ENCODE data around the gene TFPT. TPM values are rescaled to one million over a fixed set of nuclear protein-coding genes. Genes with fewer than 3 reads are reported as not detected.
A peak's percentile ranks its signal among the peaks of the same experiment; 100 is the strongest.
"Not testable (repeated sequence)": the region's sequence is repeated elsewhere in the genome, so short reads cannot be mapped to it uniquely, and the experiment has no call there.

The TFPT gene
- total RNA-seq, 1 experiment from 2014 or later: 31.1 TPM

DNA sequence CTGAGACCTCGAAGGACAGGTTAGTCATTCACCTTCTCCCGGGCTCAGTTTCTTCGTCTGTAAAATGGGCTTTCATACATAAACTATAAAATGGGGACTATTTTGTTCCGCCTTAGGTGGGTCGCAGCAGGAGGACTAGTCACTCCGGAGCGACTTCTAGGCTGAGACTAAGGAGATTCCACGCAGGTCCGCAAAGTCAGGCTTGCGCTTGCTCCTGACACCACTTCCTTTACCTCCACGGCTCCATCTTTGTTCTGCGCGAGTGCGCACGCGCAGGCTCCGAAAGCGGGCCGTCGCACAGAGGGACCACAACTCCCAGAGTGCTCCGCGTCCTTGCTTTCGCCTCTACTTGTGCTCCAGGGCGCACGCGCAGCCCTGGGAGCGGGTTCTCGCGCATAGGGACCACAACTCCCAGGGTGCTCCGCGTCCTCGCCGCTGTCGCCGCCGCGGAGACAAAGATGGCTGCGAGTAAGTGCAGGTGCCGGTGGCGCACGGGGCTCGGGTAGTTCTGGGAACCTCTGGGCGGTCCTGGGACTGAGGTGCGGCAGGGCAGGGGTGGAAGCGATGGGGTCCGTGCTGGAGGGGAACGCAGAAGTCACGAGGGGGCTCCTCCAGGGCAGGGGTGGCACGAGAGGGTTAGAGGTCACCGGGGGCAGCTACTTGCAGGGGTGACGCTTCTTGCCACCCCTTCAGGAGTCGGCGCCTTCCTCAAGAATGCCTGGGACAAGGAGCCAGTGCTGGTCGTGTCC, 12.9 kb downstream of the TFPT start, which contains the start of gene NDUFA3:
Gene NDUFA3 (plus strand): TSS at position 435 of the 749 bp plus-strand sequence. CDS start 24 bp downstream, at position 459.
- no peaks in the 10 kb centered on the region for H3K27me3 ChIP-seq (replicated peaks; ENCODE audit: insufficient read depth, low read depth, low read length, poor library complexity)
- CTCF ChIA-PET: no interaction called here
- H3K4me1 ChIP-seq (ENCODE audit: insufficient read depth, low read length, poor library complexity, severe bottlenecking): no peaks in the 10 kb centered on the region
- DNase-seq (ENCODE audit: low spot score): peak; percentile 99
- POLR2A ChIA-PET (ENCODE audit: low non-redundant PET): no interaction called here
- peaks cover 20% of the 10 kb centered on the region for H3K36me3 ChIP-seq (ENCODE audit: insufficient read depth, low read length, poor library complexity, severe bottlenecking)
- H3K27ac ChIP-seq (ENCODE audit: low read depth, low read length, poor library complexity, severe bottlenecking): peak within 1 kb of the TSS; percentile 77
- TF ChIP-seq, protein P1, sequence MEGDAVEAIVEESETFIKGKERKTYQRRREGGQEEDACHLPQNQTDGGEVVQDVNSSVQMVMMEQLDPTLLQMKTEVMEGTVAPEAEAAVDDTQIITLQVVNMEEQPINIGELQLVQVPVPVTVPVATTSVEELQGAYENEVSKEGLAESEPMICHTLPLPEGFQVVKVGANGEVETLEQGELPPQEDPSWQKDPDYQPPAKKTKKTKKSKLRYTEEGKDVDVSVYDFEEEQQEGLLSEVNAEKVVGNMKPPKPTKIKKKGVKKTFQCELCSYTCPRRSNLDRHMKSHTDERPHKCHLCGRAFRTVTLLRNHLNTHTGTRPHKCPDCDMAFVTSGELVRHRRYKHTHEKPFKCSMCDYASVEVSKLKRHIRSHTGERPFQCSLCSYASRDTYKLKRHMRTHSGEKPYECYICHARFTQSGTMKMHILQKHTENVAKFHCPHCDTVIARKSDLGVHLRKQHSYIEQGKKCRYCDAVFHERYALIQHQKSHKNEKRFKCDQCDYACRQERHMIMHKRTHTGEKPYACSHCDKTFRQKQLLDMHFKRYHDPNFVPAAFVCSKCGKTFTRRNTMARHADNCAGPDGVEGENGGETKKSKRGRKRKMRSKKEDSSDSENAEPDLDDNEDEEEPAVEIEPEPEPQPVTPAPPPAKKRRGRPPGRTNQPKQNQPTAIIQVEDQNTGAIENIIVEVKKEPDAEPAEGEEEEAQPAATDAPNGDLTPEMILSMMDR (conservative IDR thresholded peaks at IDR 0.05; ENCODE audit: low read depth, low read length): no peak
- TF ChIP-seq EZH2 (IDR thresholded peaks at IDR 0.05; ENCODE audit: borderline replicate concordance, low read depth, low read length, poor library complexity, severe bottlenecking): no peak
- BruUV-seq (replicated peaks): no TSS peak
- H3K9me3 ChIP-seq (ENCODE audit: low read depth, low read length, poor library complexity, severe bottlenecking): no peaks in the 10 kb centered on the region
- peak within 1 kb of the TSS; percentile 75 for H3K4me3 ChIP-seq (ENCODE audit: low read depth, low read length, poor library complexity, severe bottlenecking)
- intact Hi-C loops (cut with micrococcal nuclease; ENCODE audit: unreplicated experiment): no loop called here

DNA sequence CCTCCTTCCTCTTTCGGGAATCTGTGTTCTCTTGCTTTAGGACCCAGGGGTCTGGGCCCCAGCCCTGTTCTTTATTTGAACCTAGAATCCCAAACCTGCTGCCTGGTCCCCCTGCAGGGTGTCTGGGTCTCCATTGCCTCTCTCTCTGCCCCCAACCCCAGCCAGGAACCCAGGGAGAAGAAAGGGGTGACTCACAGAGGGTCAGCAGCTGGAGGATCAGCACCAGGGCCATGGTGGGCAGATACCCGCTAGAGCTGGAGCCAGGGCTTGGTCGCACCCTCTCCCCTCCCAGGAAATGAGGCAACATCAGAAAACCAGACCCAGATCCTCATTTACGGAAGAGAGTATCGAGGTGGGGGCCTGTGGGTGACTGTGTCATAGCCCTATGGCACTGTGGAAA, 14.9 kb downstream of the TFPT start, which contains the start of gene OSCAR:
Gene OSCAR (minus strand): TSS at position 243 of the 400 bp plus-strand sequence. CDS start 11 bp downstream, at position 232.
- intact Hi-C loops (cut with micrococcal nuclease; ENCODE audit: unreplicated experiment): no loop called here
- Histone ChIP-seq H3K4me3 (ENCODE audit: low read depth, low read length, poor library complexity, severe bottlenecking) (no peak within 1 kb of the TSS), H3K9me3 (ENCODE audit: low read depth, low read length, poor library complexity, severe bottlenecking) (no peaks in the 10 kb centered on the region), H3K27me3 (replicated peaks; ENCODE audit: insufficient read depth, low read depth, low read length, poor library complexity) (no peaks in the 10 kb centered on the region), H3K36me3 (ENCODE audit: insufficient read depth, low read length, poor library complexity, severe bottlenecking) (peaks cover 4% of the 10 kb centered on the region), H3K4me1 (ENCODE audit: insufficient read depth, low read length, poor library complexity, severe bottlenecking) (peaks cover 2% of the 10 kb centered on the region), H3K27ac (ENCODE audit: low read depth, low read length, poor library complexity, severe bottlenecking) (no peak within 1 kb of the TSS)
- ChIA-PET POLR2A (ENCODE audit: low non-redundant PET) (no interaction called here), CTCF (interaction anchor here (1.2 kb wide), 1 partner anchor 70 kb away, joined by 3 read pairs; no protein-coding TSS in a partner anchor)
- TF ChIP-seq, protein P1 (conservative IDR thresholded peaks at IDR 0.05; ENCODE audit: low read depth, low read length): no peak
- TF ChIP-seq EZH2 (IDR thresholded peaks at IDR 0.05; ENCODE audit: borderline replicate concordance, low read depth, low read length, poor library complexity, severe bottlenecking): no peak
- BruUV-seq (replicated peaks): no TSS peak
- no peak for DNase-seq (ENCODE audit: low spot score)

- intact Hi-C loops (cut with micrococcal nuclease; ENCODE audit: unreplicated experiment); H3K36me3 ChIP-seq (ENCODE audit: insufficient read depth, low read length, poor library complexity, severe bottlenecking); H3K4me3 ChIP-seq (ENCODE audit: low read depth, low read length, poor library complexity, severe bottlenecking); H3K9me3 ChIP-seq (ENCODE audit: low read depth, low read length, poor library complexity, severe bottlenecking); DNase-seq (ENCODE audit: low spot score); H3K27me3 ChIP-seq (replicated peaks; ENCODE audit: insufficient read depth, low read depth, low read length, poor library complexity); POLR2A ChIA-PET (ENCODE audit: low non-redundant PET); H3K4me1 ChIP-seq (ENCODE audit: insufficient read depth, low read length, poor library complexity, severe bottlenecking); BruUV-seq (replicated peaks); H3K27ac ChIP-seq (ENCODE audit: low read depth, low read length, poor library complexity, severe bottlenecking): not testable (repeated sequence)
- CTCF ChIA-PET: interaction anchor here (1.2 kb wide), 1 partner anchor 69 kb away, joined by 3 read pairs; no protein-coding TSS in a partner anchor
These were observed 15.6 kb downstream of the TFPT start for GRCh38 chr19:54099903-54100255.
